ENCODE results near the gene C11orf97.
A peak's percentile ranks its signal among the peaks of the same experiment; 100 is the strongest.
"Not testable (repeated sequence)": the region's sequence is repeated elsewhere in the genome, so short reads cannot be mapped to it uniquely, and the experiment has no call there.

C11orf97 gene, protein sequence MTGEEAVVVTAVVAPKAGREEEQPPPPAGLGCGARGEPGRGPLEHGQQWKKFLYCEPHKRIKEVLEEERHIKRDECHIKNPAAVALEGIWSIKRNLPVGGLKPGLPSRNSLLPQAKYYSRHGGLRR

DNA sequence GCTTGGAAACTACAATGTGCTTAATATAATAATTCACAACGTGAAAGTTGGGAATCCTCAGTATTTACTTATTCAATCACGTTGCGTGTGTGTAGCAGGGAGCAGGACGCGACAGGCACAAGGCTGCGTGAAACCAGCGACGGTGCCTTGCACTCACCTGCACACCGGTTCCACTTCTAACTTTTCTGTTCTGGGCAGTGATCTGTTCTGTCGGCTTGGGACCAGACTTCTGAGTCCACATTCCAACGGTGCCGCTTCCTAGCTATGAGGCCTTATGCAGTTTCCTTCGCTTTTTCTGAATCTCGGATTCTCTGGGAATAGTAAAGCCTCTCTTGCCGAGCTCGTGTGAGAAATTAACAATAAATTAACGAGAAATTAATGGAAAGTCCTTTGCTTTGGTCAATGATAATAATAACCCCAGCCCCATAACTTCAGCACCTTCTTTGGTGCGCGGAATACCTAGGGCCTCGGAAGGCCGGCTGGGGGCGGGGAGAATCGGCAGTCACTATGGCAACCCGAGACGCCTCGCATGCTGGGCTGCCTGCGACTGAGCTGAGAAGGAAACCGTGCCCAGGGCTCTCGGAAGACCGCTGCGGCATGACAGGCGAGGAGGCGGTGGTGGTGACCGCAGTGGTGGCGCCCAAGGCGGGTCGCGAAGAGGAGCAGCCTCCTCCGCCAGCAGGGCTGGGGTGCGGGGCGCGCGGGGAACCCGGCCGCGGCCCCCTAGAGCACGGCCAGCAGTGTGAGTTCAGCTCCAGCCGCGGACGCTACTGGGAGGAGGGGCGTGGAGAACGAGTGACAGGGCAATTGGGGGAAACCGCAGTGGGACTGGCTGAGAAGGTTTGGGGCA, at the start of gene C11orf97:
C11orf97 (plus strand) TSS at position 530 of the 850 bp plus-strand sequence; CDS start at position 598, 68 bp downstream.
- DNase-seq (ENCODE audit: low read depth in 3 of 3, low spot score in 1 of 3) = peak in 2 of 3 donors; percentile 10 to 26

DNA sequence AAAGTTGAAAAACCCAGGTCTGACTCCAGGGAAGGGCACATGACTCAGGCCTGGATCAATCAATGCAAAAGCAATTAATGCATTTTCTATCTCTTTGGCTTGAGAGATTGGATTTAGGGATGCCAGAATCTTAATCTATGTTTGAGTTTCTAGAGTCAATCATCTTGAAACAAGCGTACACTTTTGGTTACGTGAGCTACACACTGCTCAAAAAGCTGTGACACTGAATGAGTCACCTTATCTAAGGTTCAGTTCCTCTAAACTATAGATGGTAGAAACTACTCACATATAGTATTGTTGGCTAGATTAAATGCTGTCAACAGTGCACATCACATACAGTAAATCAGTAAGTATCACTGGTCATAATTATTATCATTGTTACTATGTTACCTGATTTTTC, 42.8 kb upstream of the C11orf97 start:
- DNase-seq (ENCODE audit: low read depth in 3 of 3, low spot score in 1 of 3) = no peak

DNA sequence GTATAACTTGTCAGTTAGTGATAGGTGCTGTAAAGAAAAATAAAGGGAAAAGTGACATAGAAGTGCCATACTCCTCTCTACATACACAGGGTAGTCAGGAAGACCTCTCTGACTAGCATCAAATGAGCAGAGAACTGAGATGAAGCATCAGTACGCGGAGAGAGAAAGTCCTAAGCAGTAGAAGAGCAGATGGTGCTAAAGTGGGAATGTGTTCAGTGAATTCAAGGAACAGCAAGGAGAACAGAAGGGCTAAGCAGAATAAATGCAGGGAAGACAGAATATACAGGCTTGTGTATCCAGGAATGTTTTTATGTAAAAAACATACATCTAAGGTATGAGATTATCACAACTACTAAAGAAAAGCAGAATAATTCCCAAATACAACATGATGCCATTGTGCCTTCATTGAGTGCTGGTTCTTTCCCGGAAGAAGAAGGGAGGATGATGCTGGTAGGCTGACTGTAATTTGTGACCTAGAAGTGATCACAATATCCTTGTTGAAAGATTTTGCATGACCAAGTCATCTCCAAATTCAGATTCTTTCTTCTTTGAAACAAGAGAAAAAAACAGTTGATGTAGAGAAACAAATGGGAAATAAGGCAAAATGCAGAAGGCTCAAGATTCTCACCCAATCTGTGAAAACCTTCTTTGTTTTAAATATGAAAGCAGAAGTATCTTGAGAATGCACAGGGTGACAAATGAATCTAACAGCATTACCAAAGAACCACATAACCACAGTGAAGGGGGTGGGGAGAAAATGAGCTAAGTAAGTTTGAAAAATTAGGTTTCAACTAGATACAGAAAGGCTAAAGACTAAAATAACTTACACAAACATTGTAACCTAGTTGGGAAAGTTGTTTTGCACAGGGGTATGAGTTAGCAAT, 39.1 kb upstream of the C11orf97 start:
- no peak for DNase-seq (ENCODE audit: low read depth in 3 of 3, low spot score in 1 of 3)

DNA sequence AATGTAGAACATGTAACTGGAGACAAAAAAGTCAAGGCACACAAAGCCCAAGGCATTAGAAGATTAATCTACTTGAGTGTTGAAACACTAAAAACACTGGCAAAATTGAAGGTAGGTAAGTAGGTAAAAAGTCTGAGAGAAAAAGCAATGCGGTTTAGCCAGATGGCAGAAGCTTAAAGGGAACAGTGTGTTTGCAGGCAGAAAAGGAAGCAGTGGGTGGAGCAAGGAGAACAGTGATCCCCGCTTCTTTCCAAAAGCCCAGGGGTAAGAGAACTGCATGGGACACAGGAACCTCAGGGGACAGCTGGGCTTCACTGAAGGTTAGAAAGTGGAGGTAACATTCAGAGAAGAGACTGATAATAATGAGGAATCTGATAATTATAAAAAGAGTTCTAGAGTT, 34.6 kb upstream of the C11orf97 start:
- no peak for DNase-seq (ENCODE audit: low read depth in 3 of 3, low spot score in 1 of 3)

DNA sequence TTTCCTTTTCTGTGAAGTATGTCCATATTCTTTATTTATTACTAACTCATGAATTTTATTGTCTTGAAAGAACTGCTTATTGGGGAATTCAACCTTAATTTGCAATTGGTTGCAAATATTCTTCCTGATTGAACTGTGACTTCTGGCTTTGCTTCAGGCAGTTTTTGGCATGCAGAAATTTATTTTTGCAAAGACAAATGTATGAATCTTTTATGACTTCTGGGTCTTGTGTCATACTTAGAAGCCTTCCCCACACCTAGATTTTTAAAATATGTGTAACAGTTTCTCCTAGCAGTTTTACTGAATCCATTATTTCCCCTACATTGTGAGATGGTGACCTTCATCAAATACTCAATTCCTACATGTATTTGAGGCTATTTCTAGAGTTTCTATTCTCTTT, 30.9 kb upstream of the C11orf97 start:
- DNase-seq (ENCODE audit: low read depth in 3 of 3, low spot score in 1 of 3) = no peak

DNA sequence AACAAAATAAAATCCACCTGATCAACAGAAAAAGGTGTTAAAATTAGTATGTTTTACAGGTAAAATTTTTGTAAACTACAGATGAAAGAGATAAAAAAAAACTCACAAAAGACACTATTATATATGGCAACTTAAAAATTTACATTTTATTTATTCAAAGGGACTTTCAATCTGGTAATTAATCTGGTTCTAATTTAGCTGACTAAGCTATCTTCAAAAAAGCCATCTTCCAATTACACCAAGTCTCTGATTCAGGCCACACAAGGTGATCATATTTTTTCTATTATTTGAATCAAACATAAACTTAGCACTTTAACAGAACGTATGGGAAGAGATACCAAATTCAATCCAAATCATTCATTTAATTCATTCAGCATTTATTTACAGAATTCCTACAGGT, 26.2 kb upstream of the C11orf97 start:
- DNase-seq (ENCODE audit: low read depth in 3 of 3, low spot score in 1 of 3) = no peak

DNA sequence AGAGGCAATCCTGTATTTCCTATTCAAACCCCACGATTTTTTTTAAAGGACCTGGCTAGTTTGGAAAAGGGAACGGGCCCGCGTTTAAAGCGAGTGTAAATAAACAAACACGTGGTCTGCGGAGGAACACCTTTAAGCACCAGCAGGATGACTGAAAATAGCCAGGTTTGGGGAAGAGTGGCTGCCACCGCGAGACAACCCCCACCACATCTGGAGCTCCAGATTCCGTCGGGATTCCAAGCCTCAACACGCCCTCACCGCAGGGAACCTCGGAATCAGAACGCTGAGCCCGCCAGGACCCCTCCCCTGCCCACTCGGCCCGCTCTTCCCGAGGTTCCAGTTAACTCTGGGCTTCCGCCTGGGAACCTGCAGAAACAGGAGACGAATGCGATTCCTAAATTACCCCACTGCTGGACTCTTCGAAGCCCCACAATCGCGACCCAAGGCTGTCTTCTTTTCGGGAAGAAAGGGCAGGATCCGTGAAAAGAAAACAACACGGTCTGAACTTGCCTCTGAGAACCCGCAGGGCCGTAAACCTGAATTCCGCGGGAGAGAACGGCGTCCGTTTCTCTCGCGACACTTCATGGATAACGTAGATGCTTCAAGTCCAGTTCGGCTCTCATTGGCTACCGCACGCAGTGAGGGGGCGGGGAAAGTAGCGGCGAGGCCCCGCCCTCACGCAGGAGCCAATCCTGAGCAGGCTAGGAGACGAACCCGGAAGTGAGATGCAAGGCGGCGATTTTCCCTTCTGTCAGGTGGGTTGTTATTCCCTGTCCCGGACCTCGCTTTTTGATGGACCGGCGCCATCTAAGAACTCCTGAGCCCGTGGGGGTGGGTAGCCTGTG, 18.8 kb upstream of the C11orf97 start, which contains the start of the genes ANKRD49 and MRE11:
ANKRD49 (plus strand) TSS at position 704 of the 845 bp plus-strand sequence. CDS start 2,710 bp downstream, outside the sequence.
MRE11 (minus strand) TSS at position 564 of the 845 bp plus-strand sequence. CDS start 1,043 bp downstream, outside the sequence.
- peak; percentile 88 to 91 (median 89) for DNase-seq (ENCODE audit: low read depth in 3 of 3, low spot score in 1 of 3)

DNA sequence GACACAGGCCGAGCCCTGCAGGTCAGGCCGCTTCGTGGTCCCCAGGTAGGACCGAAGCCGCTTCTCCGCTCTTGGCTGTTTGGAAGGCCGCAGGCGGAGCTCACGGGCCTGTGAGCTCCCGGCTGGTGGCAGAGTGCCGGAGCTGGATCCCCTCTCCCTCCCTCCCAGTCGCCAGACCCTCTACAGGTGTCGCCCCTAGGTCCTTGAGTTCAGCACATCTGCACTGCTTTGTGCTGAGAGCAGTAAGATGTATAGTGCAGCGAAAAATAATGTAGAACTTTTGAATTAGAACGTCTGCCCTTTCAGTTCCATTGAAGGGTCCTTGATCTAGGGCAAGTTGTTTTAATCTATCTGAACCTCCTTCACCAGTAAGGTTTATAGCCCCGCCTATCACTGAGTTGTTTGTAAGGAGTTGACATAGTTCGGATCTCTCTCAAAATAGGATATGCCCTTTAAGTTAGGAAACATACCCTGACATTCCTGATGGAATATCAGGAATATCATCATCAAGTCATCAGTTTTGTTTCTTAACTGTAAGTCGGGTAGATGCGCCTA, 18.1 kb upstream of the C11orf97 start:
- no peak for DNase-seq (ENCODE audit: low read depth in 3 of 3, low spot score in 1 of 3)

DNA sequence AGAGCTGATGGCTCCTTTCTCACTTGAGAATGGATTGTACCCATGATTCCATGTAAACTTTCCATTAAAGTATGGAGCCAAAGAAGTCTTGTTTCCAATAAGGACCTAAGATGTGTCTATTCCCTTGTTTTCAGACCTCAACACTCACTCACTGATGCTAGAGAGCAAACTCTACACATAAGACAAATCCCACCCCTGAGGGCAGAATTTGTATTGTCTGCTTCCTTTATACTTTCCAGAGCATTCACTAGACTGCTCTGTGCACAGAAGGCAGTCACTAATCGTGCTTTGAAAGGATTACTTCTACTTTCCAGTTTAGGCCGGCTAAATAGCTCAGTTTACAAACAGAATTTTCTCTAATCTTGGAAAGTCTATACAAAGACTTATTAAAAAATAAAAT, 12.1 kb upstream of the C11orf97 start:
- no peak for DNase-seq (ENCODE audit: low read depth in 3 of 3, low spot score in 1 of 3)

DNA sequence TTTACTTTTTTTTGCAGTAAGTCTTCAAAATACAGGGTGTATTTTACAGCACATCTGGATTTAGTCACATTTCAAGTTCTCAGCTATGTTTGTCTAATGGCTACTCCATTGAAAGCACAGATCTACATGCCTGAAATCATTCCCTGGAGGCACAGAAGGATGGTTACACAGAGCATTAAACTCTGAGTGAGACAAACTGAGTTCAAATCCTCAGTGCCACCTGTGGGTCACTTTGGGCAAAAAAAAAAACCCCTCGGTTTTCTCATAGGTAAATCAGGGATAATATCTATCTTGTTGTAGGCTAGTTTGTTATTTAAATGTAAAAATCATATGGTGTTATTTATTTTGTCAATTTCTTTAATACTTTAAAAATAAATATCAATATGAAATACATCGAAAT, 10.7 kb upstream of the C11orf97 start:
- DNase-seq (ENCODE audit: low read depth in 3 of 3, low spot score in 1 of 3) = no peak

DNA sequence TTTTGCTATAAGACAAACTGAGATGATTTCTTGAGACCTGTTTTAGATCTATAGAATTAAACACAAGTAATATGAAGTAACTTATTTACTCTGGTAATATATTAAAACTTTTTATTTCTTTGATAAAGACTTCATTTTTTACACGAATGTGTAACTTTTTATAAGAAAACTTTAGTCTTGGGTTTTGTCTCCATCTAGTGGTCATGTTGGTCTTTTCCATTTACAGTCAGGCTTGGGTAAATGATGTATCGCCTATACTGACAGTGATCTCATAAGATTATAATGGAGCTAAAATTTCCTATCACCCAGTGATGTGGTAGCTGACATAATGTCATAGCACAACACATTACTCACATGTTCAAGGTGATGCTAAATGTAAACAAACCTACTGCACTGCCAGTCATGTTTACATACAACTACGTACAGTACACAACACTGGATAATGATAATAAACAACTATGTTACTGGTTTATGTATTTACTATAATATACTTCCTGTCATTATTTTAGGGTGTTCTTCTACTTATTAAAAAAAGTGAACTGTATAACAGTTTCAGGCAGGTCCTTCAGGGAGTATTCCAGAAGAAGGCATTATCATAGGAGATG, 7.5 kb upstream of the C11orf97 start:
- DNase-seq (ENCODE audit: low read depth in 3 of 3, low spot score in 1 of 3) = no peak

DNA sequence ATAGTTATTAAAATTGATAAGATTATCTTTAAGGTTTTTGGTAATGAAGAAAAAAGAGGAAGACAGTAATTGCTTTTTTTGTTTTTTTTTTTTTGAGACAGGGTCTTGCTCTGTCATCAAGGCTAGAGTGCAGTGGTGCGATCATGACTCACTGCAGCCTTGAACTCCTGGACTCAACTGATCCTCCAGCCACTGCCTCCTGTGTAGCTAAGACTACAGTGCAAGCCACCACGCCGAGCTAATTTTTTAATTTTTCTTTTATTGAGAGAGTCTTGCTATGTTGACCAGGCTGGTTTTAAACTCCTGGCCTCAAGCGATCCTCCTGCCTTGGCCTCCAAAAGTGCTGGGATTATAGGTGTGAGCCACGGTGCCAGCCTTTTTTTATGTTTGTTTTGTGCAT, 5.7 kb upstream of the C11orf97 start:
- DNase-seq (ENCODE audit: low read depth in 3 of 3, low spot score in 1 of 3) = not testable (repeated sequence)

DNA sequence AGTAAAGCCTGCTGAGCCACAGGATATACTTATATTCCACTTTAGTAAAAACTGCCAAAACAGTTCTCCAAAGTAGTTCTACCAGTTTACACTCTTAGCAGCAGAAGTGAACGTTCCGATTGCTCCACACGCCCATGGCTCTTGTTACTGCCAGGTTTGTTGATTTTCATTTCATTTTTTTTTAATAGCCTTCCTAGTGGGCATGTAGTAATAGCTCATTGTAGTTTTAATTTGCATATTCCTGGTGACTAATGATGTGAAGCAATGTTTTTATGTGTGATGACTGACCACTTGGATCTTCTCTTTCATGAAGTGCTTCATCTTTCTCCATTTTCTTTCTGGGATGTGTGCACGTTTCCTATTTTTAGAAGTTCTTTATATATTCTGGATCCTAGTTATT, 4.8 kb upstream of the C11orf97 start:
- DNase-seq (ENCODE audit: low read depth in 3 of 3, low spot score in 1 of 3) = no peak

DNA sequence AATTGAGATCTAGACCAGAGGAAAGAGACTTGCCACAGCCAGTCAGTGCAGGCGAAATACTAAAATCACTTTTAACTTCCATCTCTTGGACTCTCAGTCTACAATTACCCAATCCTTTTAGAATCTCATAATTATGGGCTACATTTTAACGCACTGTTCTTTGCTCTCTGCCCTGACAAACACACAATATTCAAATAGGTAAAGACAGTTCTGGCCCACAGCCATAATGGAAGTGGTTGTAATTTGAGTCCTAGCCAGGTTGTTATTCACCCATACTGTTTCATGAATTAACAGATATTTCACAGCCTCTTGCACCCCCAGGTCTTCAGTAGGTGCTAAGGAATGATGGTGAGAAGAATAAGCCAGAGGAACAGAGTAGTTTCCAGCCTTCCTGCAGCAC, 830 bp downstream of the C11orf97 start:
- DNase-seq (ENCODE audit: low read depth in 3 of 3, low spot score in 1 of 3) = no peak

DNA sequence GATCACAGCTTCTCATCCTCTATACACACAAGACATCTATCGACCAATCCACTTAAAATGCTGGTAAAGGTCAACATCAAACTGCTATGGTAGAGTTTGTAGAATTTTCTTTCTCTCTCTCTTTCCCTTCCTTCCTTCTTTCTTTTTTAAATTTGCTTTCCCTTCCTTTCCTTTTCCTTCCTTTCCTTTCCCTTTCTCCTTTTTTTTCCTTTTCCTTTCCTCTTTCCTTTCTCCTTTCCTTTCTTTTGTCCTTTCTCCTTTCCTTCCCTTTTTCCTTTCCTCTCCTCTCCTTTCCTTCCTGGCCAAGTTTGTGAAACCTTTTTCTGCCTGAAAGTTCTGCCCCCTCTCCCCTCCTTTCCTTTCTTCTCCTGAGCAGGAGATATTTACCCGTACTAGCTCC, 3.1 kb downstream of the C11orf97 start:
- DNase-seq (ENCODE audit: low read depth in 3 of 3, low spot score in 1 of 3) = no peak

DNA sequence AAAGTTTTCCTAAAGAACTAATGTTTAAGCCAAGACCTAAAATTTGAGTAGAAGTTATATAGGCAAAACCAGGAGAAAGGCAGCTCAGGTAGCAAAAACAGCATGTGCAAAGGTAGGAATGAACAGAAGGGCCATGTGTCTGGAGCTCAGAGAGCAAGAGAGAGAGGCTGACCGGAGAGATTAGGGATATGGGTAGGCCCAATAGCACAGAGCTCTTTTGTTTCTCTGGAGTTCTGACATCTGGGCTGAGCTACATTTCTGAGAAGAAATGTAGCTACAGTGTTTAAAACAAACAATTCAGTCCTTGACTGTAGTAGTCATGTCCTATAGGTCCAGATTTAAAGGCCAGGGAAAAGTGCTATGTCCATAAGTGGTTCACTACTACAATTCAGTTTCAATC, 4.5 kb downstream of the C11orf97 start:
- no peak for DNase-seq (ENCODE audit: low read depth in 3 of 3, low spot score in 1 of 3)

DNA sequence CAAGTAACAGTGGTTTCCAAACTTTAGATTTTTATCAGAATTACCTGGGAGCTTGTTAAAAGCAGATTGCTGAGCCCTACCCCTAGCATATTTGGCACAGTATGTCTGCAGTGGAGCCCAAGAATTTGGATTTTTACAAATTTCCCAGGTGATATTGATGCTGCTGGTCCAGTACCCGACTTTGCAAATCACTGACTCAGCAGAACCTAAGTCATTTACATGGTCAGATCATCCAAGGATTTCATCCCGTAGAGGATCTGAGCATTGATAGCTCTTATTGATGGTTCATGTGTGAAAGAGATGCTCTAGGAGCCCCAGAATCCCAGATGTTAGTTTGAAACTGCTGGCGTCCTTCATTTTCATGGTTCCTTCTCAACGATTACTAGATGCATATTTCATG, 6.0 kb downstream of the C11orf97 start:
- DNase-seq (ENCODE audit: low read depth in 3 of 3, low spot score in 1 of 3) = no peak

DNA sequence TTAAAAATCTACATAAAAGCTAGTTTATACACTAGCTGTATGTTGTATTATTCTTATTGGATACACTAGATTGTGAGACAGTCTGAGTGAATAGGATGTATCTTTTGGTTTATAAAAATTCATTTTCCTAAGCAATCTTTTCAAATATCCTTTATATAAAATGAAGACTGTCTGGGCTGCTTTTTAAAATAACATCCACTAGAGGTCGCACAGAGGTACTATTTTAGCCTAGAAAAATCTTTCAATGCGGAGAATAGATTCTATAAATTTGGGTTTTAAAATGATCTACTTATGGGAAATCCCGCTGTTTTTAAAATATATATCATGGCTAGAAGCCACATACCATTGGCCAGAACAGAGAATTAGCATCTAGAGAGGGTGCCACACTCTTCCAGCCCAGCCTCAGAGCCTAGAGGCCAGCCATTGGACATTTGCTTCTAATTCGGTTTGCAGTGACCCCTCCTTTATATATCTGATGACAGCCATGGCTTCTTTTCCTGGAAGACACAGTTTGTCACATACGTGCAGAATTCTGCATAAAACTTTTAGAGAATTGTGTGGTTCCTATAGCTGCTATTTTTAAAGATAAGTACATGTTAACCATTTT, 7.3 kb downstream of the C11orf97 start:
- no peak for DNase-seq (ENCODE audit: low read depth in 3 of 3, low spot score in 1 of 3)

DNA sequence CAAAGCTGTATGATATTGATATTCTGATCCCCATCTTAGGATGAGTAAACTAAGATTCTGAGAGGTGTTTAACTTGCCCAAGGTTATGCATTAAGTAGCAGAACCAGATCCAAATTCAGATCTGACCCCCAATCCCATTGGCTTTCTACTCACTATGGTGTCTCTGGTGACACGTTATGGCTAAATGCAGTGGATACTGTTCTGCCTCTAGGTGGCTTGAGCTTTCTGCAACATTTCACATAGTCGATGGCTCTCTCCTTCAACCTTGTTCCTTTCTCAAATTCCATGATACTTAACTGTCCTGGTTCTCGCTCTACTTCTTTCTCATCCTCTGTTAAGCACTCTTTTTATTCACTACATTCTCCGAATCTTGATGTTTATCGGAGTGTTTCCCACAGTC, 9.4 kb downstream of the C11orf97 start:
- no peak for DNase-seq (ENCODE audit: low read depth in 3 of 3, low spot score in 1 of 3)

DNA sequence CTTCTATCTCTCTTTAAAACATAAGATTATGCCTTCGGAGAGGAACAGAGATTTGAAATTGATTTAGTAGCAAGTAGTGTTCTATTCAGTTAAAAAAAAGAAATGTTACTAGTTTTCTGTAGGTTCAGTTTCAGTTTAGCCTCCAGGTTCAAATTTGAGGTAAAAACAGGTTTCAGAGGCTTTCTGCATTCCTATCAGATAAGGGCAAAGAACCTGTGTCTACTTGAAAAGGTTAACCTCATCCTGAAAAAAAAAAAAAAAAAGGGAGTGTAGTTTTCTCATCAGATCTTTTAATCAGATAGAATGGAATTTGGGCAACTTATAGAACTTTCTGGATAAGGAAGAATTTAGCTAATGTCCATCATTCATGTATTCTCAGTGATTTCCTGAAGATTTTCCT, 12.1 kb downstream of the C11orf97 start:
- DNase-seq (ENCODE audit: low read depth in 3 of 3, low spot score in 1 of 3) = no peak

Measured in stimulated activated CD4-positive, alpha-beta T cell treated with anti-CD3 and anti-CD28 coated beads, TNF-alpha, amount 100 ng/mL, for 1 hour (primary cell).